CD14-positive monocyte (primary cell): ENCODE results near the gene TNFSF4. TPM values are rescaled to one million over a fixed set of nuclear protein-coding genes. Genes with fewer than 3 reads are reported as not detected.

Experiments used
- DNase-seq, 3 donors: peaks; one replicate each; pipeline ENCODE4 v3.0.0-alpha.2; 2011 to 2022
- H2AFZ ChIP-seq: 2 replicates; pipeline ENCODE4 v1.6.0; 2012; ENCODE audit warnings: mild to moderate bottlenecking, low read depth, low read length, inconsistent platforms; ENCODE audit not compliant: insufficient read depth, poor library complexity, severe bottlenecking
- H3K27ac ChIP-seq, 2 donors: 1 replicate in 1 of 2; 2 replicates in 1 of 2; pipeline ENCODE4 v1.5.1; 2012 to 2013; ENCODE audit warnings: low read length in 2 of 2, control low read depth in 1 of 2, inconsistent platforms in 1 of 2, low read depth in 1 of 2, mild to moderate bottlenecking in 1 of 2
- H3K27me3 ChIP-seq, 2 donors: one replicate each; pipeline versions ENCODE4 v1.6.0 to v1.6.1; 2011 to 2013; ENCODE audit warnings: low read length in 2 of 2; ENCODE audit not compliant: control insufficient read depth in 2 of 2, insufficient read depth in 2 of 2
- H3K36me3 ChIP-seq, 2 donors: replicated peaks in 1 of 2; 1 replicate in 1 of 2; 2 replicates in 1 of 2; pipeline versions ENCODE4 v1.5.1 to v1.6.1; 2012 to 2013; ENCODE audit warnings: low read length in 2 of 2, control low read depth in 1 of 2, inconsistent platforms in 1 of 2, mild to moderate bottlenecking in 1 of 2; ENCODE audit not compliant: insufficient read depth in 2 of 2, control insufficient read depth in 1 of 2
- H3K4me1 ChIP-seq, 2 donors: 1 replicate in 1 of 2; 2 replicates in 1 of 2; pipeline versions ENCODE4 v1.5.1 to v1.6.1; 2012 to 2013; ENCODE audit warnings: low read length in 2 of 2, control low read depth in 1 of 2, inconsistent platforms in 1 of 2, mild to moderate bottlenecking in 1 of 2, moderate library complexity in 1 of 2; ENCODE audit not compliant: insufficient read depth in 2 of 2, control insufficient read depth in 1 of 2
- H3K4me2 ChIP-seq: replicated peaks from 2 replicates; pipeline ENCODE3; 2012; ENCODE audit warnings: low read length, moderate library complexity, mild to moderate bottlenecking; ENCODE audit not compliant: poor library complexity, severe bottlenecking; ENCODE audit errors: extremely low read depth
- H3K4me3 ChIP-seq, 3 experiments: fragments of 200-600 bp in 1 of 3; sonication (generic) in 1 of 3; replicated peaks in 1 of 3; 1 replicate in 2 of 3; 2 replicates in 1 of 3; pipeline ENCODE4 v1.5.1; 2011 to 2013; ENCODE audit warnings: low read length in 3 of 3, mild to moderate bottlenecking in 3 of 3, control low read depth in 2 of 3, low read depth in 2 of 3, inconsistent platforms in 1 of 3, moderate library complexity in 1 of 3
- H3K79me2 ChIP-seq: 2 replicates; pipeline ENCODE4 v1.6.0; 2012; ENCODE audit warnings: mild to moderate bottlenecking, control low read depth, inconsistent platforms, low read length, moderate library complexity; ENCODE audit not compliant: insufficient read depth
- H3K9ac ChIP-seq: 2 replicates; pipeline ENCODE4 v1.6.0; 2017; ENCODE audit warnings: low read length, mild to moderate bottlenecking; ENCODE audit not compliant: insufficient read depth, poor library complexity, severe bottlenecking
- H3K9me3 ChIP-seq, 2 donors: replicated peaks in 1 of 2; 1 replicate in 1 of 2; 2 replicates in 1 of 2; pipeline versions ENCODE4 v1.5.1 to v1.6.1; 2012 to 2013; ENCODE audit warnings: low read length in 2 of 2, control low read depth in 1 of 2; ENCODE audit not compliant: control insufficient read depth in 1 of 2, insufficient read depth in 1 of 2
- H4K20me1 ChIP-seq: 2 replicates; pipeline ENCODE4 v1.6.0; 2012; ENCODE audit warnings: mild to moderate bottlenecking, low read length, control low read depth, moderate library complexity; ENCODE audit not compliant: insufficient read depth
- H3K27ac Mint-ChIP-seq, 7 donors: one replicate each; pipeline ENCODE4 v1.8.0; 2020; ENCODE audit warnings: mild to moderate bottlenecking in 7 of 7, mixed read lengths in 7 of 7, moderate library complexity in 6 of 7, inconsistent platforms in 2 of 7
- H3K27me3 Mint-ChIP-seq, 3 donors: one replicate each; pipeline ENCODE4 v1.8.0; 2021 to 2022; ENCODE audit warnings: low read depth in 3 of 3, mild to moderate bottlenecking in 3 of 3, mixed read lengths in 3 of 3, moderate library complexity in 3 of 3, inconsistent platforms in 1 of 3
- H3K36me3 Mint-ChIP-seq, 2 donors: one replicate each; pipeline ENCODE4 v1.8.0; 2020; ENCODE audit warnings: mixed read lengths in 2 of 2, inconsistent platforms in 1 of 2, mild to moderate bottlenecking in 1 of 2
- H3K4me1 Mint-ChIP-seq: one replicate; pipeline ENCODE4 v1.8.0; 2020; ENCODE audit warnings: mild to moderate bottlenecking, mixed read lengths
- H3K4me3 Mint-ChIP-seq, 2 donors: one replicate each; pipeline ENCODE4 v1.8.0; 2020; ENCODE audit warnings: mild to moderate bottlenecking in 2 of 2, mixed read lengths in 2 of 2, moderate library complexity in 1 of 2
- H3K9me3 Mint-ChIP-seq, 7 donors: one replicate each; pipeline ENCODE4 v1.8.0; 2020 to 2022; ENCODE audit warnings: mixed read lengths in 7 of 7, mild to moderate bottlenecking in 6 of 7, moderate library complexity in 6 of 7, inconsistent platforms in 2 of 7
- WGBS: methylation state at CpG from one replicate; pipeline ENCODE4 v1.1.5; 2013; ENCODE audit warnings: missing lambda C conversion rate; ENCODE audit not compliant: insufficient coverage; 5-methylcytosine and 5-hydroxymethylcytosine counted together
- intact Hi-C, 2 donors: fragments of 100-400 bp; cut with micrococcal nuclease; formaldehyde crosslinking; loops; one replicate each; pipeline versions ENCODE4 v1.15.0 to v1.15.1; 2023
- polyA plus RNA-seq, 3 donors: library from polyadenylated mRNA; depleted of rRNA in 1 of 3; unstranded in 2 of 3; stranded (reverse) in 1 of 3; fragments of 300-500 nt in 2 of 3; fragments of >200 nt in 1 of 3; fragmentation: Illumina TruSeq in 2 of 3; gene quantifications; 1 replicate in 2 of 3; 2 replicates in 1 of 3; pipeline ENCODE4 v1.2.3, GENCODE V29; 2012 to 2021
- TF ChIP-seq, protein P1 (sequence below): fragments of 200-600 bp; IDR thresholded peaks from one replicate; pipeline ENCODE4 v1.8.0; 2022; ENCODE audit warnings: antibody characterized with exemption, mild to moderate bottlenecking

TNFSF4 gene
- polyA plus RNA-seq, 3 donors: 0.21 to 0.40 (median 0.38) TPM

- no peaks in the 10 kb centered on the region for H3K79me2 ChIP-seq
- DNase-seq: no peak
- no peaks in the 10 kb centered on the region for H3K27me3 ChIP-seq
- no peaks in the 10 kb centered on the region for H3K9me3 ChIP-seq
- WGBS: no CpG with 5 or more reads among the region's 2 CpGs
- intact Hi-C loops: no loop called here
- Mint-ChIP-seq H3K36me3 (no peaks in the 10 kb centered on the region), H3K4me1 (no peaks in the 10 kb centered on the region), H3K4me3 (no peak overlapping the region), H3K9me3 (peaks cover 0 to 2% (median 1%) of the 10 kb centered on the region in 7 donors), H3K27ac (no peak overlapping the region), H3K27me3 (no peaks in the 10 kb centered on the region)
- no peak overlapping the region for H2AFZ ChIP-seq
- no peak overlapping the region for H3K9ac ChIP-seq
- H3K27ac ChIP-seq: no peak overlapping the region
- no peak overlapping the region for H3K4me3 ChIP-seq
- no peaks in the 10 kb centered on the region for H3K36me3 ChIP-seq
- TF ChIP-seq, protein P1, sequence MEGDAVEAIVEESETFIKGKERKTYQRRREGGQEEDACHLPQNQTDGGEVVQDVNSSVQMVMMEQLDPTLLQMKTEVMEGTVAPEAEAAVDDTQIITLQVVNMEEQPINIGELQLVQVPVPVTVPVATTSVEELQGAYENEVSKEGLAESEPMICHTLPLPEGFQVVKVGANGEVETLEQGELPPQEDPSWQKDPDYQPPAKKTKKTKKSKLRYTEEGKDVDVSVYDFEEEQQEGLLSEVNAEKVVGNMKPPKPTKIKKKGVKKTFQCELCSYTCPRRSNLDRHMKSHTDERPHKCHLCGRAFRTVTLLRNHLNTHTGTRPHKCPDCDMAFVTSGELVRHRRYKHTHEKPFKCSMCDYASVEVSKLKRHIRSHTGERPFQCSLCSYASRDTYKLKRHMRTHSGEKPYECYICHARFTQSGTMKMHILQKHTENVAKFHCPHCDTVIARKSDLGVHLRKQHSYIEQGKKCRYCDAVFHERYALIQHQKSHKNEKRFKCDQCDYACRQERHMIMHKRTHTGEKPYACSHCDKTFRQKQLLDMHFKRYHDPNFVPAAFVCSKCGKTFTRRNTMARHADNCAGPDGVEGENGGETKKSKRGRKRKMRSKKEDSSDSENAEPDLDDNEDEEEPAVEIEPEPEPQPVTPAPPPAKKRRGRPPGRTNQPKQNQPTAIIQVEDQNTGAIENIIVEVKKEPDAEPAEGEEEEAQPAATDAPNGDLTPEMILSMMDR: no peak
- H4K20me1 ChIP-seq: no peaks in the 10 kb centered on the region
- H3K4me2 ChIP-seq: no peak overlapping the region
- H3K4me1 ChIP-seq: no peaks in the 10 kb centered on the region
These were observed 43.9 kb downstream of the TNFSF4 start for GRCh38 chr1:173163222-173163621.

DNA sequence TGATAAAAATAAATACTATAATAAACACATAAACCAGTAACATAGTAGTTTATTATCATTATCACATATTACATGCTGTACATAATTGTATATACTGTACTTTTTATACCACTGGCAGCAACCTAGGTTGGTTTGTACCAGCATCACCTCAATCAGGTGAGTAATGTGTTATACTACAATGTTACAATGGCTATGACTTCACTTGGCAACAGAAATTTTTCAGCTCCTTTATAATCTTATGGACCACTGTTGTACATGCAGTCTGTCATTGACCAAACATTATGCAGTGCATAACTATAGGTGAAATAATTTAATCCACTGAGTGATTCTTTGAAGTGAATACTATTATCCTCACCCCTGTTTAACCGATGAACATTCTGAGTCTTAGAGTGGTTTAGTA, 44.5 kb downstream of the TNFSF4 start:
- Histone ChIP-seq H3K4me2 (no peak overlapping the region), H4K20me1 (no peaks in the 10 kb centered on the region), H3K27ac (no peak overlapping the region), H3K4me3 (no peak overlapping the region), H3K79me2 (no peaks in the 10 kb centered on the region), H3K9ac (no peak overlapping the region), H3K9me3 (no peaks in the 10 kb centered on the region), H3K4me1 (no peaks in the 10 kb centered on the region), H3K27me3 (no peaks in the 10 kb centered on the region), H2AFZ (no peak overlapping the region), H3K36me3 (no peaks in the 10 kb centered on the region)
- Mint-ChIP-seq H3K4me3 (no peak overlapping the region), H3K9me3 (peaks cover 0 to 2% (median 1%) of the 10 kb centered on the region in 7 donors), H3K27me3 (no peaks in the 10 kb centered on the region), H3K27ac (no peak overlapping the region), H3K36me3 (no peaks in the 10 kb centered on the region), H3K4me1 (no peaks in the 10 kb centered on the region)
- TF ChIP-seq, protein P1: no peak
- no peak for DNase-seq
- WGBS: no CpG with 5 or more reads among the region's 1 CpG
- intact Hi-C loops: no loop called here
